ENCODE data around the gene SERPINA4. TPM values are rescaled to one million over a fixed set of nuclear protein-coding genes. Genes with fewer than 3 reads are reported as not detected.

SERPINA4 gene
- total and polyA plus RNA-seq, 2 of the 13 experiments (the other 11 are each of a cell fraction or from before 2014, with no cell fraction given), result 39.1 to 57.8 TPM

DNA sequence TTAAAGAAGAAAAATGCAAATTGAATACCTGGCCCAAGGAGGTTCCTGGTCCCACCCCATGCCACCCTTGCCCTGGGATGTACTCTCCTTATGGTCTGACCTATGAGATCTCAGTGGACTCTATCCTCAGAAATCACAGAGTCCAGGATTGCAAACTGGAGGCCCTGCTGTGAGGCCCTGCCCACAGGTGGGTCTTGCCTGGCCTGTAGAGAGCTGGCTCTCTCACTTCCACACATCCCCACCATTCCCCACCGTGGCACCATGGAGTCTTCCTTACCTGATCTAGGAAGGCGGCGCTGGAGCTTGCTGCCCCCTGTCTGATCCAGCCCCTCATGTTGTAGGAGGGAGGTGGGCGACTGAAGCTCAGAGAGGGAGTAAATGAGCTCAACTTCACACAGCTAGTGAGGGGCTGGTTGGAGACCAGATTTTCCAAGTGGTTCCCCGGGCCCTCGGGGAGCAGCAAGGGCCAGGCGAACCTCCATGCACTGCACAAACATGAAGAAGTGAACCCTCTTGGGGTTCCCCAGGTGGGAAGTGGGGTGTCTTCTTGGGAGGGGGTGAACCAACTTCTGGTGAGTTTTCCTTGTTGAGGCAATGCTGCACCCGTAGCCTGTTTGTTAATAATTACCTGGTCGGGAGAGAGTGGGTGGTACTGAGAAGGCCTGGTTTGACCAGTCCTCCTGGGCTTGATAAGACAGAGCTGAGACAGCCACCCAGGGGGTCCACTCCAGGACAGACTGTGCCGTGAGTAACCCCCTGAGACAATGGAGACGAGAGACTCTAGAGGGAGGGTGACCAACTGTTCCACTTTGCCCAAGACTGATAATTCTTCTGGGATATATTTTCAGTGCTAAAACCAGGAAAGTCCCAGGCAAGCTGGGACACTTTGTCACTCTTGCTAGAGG is at the start of gene SERPINA4 (continued):
- no peak for TF ChIP-seq SOX5 (CRISPR knock-in tag; IDR thresholded peaks at IDR 0.05; ENCODE audit: borderline replicate concordance)
- no peak for TF ChIP-seq ZNF354B (CRISPR knock-in tag; IDR thresholded peaks at IDR 0.05)
- TF ChIP-seq, protein P1, sequence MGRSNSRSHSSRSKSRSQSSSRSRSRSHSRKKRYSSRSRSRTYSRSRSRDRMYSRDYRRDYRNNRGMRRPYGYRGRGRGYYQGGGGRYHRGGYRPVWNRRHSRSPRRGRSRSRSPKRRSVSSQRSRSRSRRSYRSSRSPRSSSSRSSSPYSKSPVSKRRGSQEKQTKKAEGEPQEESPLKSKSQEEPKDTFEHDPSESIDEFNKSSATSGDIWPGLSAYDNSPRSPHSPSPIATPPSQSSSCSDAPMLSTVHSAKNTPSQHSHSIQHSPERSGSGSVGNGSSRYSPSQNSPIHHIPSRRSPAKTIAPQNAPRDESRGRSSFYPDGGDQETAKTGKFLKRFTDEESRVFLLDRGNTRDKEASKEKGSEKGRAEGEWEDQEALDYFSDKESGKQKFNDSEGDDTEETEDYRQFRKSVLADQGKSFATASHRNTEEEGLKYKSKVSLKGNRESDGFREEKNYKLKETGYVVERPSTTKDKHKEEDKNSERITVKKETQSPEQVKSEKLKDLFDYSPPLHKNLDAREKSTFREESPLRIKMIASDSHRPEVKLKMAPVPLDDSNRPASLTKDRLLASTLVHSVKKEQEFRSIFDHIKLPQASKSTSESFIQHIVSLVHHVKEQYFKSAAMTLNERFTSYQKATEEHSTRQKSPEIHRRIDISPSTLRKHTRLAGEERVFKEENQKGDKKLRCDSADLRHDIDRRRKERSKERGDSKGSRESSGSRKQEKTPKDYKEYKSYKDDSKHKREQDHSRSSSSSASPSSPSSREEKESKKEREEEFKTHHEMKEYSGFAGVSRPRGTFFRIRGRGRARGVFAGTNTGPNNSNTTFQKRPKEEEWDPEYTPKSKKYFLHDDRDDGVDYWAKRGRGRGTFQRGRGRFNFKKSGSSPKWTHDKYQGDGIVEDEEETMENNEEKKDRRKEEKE (IDR thresholded peaks at IDR 0.05), result no peak
- no peak for TF ChIP-seq ZNF326 (CRISPR knock-in tag; IDR thresholded peaks at IDR 0.05; ENCODE audit: borderline replicate concordance)
- TF ChIP-seq TARDBP (CRISPR knock-in tag; IDR thresholded peaks at IDR 0.05), result no peak
- no peak for TF ChIP-seq SP140L (CRISPR knock-in tag; IDR thresholded peaks at IDR 0.05; ENCODE audit: borderline replicate concordance)
- TF ChIP-seq, protein P2, sequence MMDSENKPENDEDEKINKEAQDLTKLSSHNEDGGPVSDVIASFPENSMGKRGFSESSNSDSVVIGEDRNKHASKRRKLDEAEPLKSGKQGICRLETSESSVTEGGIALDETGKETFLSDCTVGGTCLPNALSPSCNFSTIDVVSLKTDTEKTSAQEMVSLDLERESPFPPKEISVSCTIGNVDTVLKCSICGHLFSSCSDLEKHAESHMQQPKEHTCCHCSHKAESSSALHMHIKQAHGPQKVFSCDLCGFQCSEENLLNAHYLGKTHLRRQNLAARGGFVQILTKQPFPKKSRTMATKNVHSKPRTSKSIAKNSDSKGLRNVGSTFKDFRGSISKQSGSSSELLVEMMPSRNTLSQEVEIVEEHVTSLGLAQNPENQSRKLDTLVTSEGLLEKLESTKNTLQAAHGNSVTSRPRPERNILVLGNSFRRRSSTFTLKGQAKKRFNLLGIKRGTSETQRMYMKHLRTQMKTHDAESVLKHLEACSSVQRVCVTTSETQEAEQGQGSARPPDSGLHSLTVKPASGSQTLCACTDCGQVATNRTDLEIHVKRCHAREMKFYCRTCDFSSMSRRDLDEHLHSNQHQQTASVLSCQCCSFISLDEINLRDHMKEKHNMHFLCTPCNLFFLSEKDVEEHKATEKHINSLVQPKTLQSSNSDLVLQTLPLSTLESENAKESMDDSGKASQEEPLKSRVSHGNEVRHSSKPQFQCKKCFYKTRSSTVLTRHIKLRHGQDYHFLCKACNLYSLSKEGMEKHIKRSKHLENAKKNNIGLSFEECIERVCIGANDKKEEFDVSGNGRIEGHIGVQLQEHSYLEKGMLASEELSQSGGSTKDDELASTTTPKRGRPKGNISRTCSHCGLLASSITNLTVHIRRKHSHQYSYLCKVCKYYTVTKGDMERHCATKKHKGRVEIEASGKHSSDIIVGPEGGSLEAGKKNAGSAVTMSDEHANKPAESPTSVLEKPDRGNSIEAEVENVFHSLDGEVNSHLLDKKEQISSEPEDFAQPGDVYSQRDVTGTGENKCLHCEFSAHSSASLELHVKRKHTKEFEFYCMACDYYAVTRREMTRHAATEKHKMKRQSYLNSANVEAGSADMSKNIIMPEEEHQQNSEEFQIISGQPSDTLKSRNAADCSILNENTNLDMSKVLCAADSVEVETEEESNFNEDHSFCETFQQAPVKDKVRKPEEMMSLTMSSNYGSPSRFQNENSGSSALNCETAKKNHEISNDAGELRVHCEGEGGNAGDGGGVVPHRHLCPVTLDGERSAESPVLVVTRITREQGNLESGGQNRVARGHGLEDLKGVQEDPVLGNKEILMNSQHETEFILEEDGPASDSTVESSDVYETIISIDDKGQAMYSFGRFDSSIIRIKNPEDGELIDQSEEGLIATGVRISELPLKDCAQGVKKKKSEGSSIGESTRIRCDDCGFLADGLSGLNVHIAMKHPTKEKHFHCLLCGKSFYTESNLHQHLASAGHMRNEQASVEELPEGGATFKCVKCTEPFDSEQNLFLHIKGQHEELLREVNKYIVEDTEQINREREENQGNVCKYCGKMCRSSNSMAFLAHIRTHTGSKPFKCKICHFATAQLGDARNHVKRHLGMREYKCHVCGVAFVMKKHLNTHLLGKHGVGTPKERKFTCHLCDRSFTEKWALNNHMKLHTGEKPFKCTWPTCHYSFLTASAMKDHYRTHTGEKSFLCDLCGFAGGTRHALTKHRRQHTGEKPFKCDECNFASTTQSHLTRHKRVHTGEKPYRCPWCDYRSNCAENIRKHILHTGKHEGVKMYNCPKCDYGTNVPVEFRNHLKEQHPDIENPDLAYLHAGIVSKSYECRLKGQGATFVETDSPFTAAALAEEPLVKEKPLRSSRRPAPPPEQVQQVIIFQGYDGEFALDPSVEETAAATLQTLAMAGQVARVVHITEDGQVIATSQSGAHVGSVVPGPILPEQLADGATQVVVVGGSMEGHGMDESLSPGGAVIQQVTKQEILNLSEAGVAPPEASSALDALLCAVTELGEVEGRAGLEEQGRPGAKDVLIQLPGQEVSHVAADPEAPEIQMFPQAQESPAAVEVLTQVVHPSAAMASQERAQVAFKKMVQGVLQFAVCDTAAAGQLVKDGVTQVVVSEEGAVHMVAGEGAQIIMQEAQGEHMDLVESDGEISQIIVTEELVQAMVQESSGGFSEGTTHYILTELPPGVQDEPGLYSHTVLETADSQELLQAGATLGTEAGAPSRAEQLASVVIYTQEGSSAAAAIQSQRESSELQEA (CRISPR knock-in tag; IDR thresholded peaks at IDR 0.05; ENCODE audit: not compliant biosample characterization), result no peak
- TF ChIP-seq, protein P3, sequence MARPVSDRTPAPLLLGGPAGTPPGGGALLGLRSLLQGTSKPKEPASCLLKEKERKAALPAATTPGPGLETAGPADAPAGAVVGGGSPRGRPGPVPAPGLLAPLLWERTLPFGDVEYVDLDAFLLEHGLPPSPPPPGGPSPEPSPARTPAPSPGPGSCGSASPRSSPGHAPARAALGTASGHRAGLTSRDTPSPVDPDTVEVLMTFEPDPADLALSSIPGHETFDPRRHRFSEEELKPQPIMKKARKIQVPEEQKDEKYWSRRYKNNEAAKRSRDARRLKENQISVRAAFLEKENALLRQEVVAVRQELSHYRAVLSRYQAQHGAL (CRISPR knock-in tag; IDR thresholded peaks at IDR 0.05; ENCODE audit: not compliant biosample characterization), result no peak
- TF ChIP-seq ZNF205 (CRISPR knock-in tag; IDR thresholded peaks at IDR 0.05), result no peak
- TF ChIP-seq, protein P4, sequence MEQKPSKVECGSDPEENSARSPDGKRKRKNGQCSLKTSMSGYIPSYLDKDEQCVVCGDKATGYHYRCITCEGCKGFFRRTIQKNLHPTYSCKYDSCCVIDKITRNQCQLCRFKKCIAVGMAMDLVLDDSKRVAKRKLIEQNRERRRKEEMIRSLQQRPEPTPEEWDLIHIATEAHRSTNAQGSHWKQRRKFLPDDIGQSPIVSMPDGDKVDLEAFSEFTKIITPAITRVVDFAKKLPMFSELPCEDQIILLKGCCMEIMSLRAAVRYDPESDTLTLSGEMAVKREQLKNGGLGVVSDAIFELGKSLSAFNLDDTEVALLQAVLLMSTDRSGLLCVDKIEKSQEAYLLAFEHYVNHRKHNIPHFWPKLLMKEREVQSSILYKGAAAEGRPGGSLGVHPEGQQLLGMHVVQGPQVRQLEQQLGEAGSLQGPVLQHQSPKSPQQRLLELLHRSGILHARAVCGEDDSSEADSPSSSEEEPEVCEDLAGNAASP (CRISPR knock-in tag; IDR thresholded peaks at IDR 0.05; ENCODE audit: borderline replicate concordance), result no peak
- TF ChIP-seq HDAC6 (IDR thresholded peaks at IDR 0.05; ENCODE audit: low read depth, low read length), result no peak
- no peak for TF ChIP-seq BCL6 (CRISPR knock-in tag; IDR thresholded peaks at IDR 0.05)
- no peak for TF ChIP-seq ZKSCAN5 (CRISPR knock-in tag; IDR thresholded peaks at IDR 0.05)
- TF ChIP-seq TOE1 (CRISPR knock-in tag; IDR thresholded peaks at IDR 0.05), result no peak
- no peak for TF ChIP-seq ZNF382 (CRISPR knock-in tag; IDR thresholded peaks at IDR 0.05; ENCODE audit: borderline replicate concordance)

All from HepG2 (cell line).